Measurements from ENCODE around the gene FBXW8. TPM values are rescaled to one million over a fixed set of nuclear protein-coding genes. Genes with fewer than 3 reads are reported as not detected.
A peak's percentile ranks its signal among the peaks of the same experiment; 100 is the strongest.

Gene FBXW8
- total and polyA plus RNA-seq, 4 donors, result 3.9 to 20.3 (median 12.5) TPM

- no peak for DNase-seq
- Histone ChIP-seq H3K27me3 (ENCODE audit: control insufficient read depth in 3 of 3, insufficient read depth in 3 of 3, low read length in 2 of 3) (no peaks in the 10 kb centered on the region), H3K4me3 (no peak overlapping the region), H3K9me3 (ENCODE audit: control insufficient read depth in 4 of 4, insufficient read depth in 3 of 4, low read length in 3 of 4) (peaks cover 0 to 2% (median 0%) of the 10 kb centered on the region in 4 donors), H3K9ac (ENCODE audit: insufficient read depth in 1 of 2, low read length in 2 of 2) (no peak overlapping the region), H3K36me3 (ENCODE audit: control insufficient read depth in 4 of 4, insufficient read depth in 4 of 4, low read length in 4 of 4) (peaks cover 0 to 8% (median 0%) of the 10 kb centered on the region in 4 donors), H3K27ac (ENCODE audit: low read depth in 1 of 2, low read length in 1 of 2) (peak overlapping the region in 1 of 2 donors; percentile 5), H3K4me1 (ENCODE audit: control insufficient read depth in 5 of 5, insufficient read depth in 5 of 5, low read length in 5 of 5) (peaks cover 0 to 16% (median 4%) of the 10 kb centered on the region in 5 donors)
- TF ChIP-seq CTCF (IDR thresholded peaks at IDR 0.05; ENCODE audit: control extremely low read depth, extremely low read depth), result no peak
- WGBS, 2 donors, result 58 to 67% methylated on average over 5 of the region's 5 CpGs
- peak; percentile 60 for ATAC-seq (ENCODE audit: insufficient read depth, low FRiP score)
These were observed 6.0 kb downstream of the FBXW8 start for GRCh38 chr12:116916714-116917114.

DNA sequence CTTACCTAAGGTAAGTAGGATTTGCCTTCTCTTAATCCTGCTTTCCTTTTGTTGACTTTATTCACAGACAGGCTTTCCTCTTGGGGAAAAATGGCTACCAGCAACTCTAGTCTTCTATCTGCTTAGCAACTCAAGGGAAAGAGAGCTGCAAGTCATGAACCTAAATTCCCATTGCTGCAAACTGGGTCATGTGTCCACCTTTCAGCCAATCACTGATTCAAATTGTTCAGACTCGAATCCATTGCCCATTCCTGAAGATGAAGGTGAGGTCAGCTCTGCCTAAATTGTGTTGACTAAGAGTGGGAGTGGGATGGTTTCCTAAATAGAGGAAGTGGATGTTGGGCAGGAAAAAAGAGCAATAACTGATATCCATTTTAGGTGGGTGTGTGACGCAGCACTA, 7.7 kb downstream of the FBXW8 start:
- no peak overlapping the region for H3K9ac ChIP-seq (ENCODE audit: insufficient read depth in 1 of 2, low read length in 2 of 2)
- no peak overlapping the region for H3K4me3 ChIP-seq
- WGBS, 2 donors, result 84 to 92% methylated on average over 2 of the region's 2 CpGs
- no peaks in the 10 kb centered on the region for H3K27me3 ChIP-seq (ENCODE audit: control insufficient read depth in 3 of 3, insufficient read depth in 3 of 3, low read length in 2 of 3)
- DNase-seq (no peak), ATAC-seq (ENCODE audit: insufficient read depth, low FRiP score) (no peak)
- no peak for TF ChIP-seq CTCF (IDR thresholded peaks at IDR 0.05; ENCODE audit: control extremely low read depth, extremely low read depth)
- peaks cover 0 to 16% (median 4%) of the 10 kb centered on the region in 5 donors for H3K4me1 ChIP-seq (ENCODE audit: control insufficient read depth in 5 of 5, insufficient read depth in 5 of 5, low read length in 5 of 5)
- H3K36me3 ChIP-seq (ENCODE audit: control insufficient read depth in 4 of 4, insufficient read depth in 4 of 4, low read length in 4 of 4), result peaks cover 0 to 6% (median 0%) of the 10 kb centered on the region in 4 donors
- peaks cover 0 to 2% (median 0%) of the 10 kb centered on the region in 4 donors for H3K9me3 ChIP-seq (ENCODE audit: control insufficient read depth in 4 of 4, insufficient read depth in 3 of 4, low read length in 3 of 4)
- no peak overlapping the region for H3K27ac ChIP-seq (ENCODE audit: low read depth in 1 of 2, low read length in 1 of 2)

GRCh38 chr12:116919247-116919661, 8.5 kb downstream of the FBXW8 start:
- H3K9ac ChIP-seq (ENCODE audit: insufficient read depth in 1 of 2, low read length in 2 of 2), result no peak overlapping the region
- no peak for TF ChIP-seq CTCF (IDR thresholded peaks at IDR 0.05; ENCODE audit: control extremely low read depth, extremely low read depth)
- H3K36me3 ChIP-seq (ENCODE audit: control insufficient read depth in 4 of 4, insufficient read depth in 4 of 4, low read length in 4 of 4), result peaks cover 0 to 5% (median 0%) of the 10 kb centered on the region in 4 donors
- peaks cover 0 to 2% (median 0%) of the 10 kb centered on the region in 4 donors for H3K9me3 ChIP-seq (ENCODE audit: control insufficient read depth in 4 of 4, insufficient read depth in 3 of 4, low read length in 3 of 4)
- peaks cover 0 to 16% (median 4%) of the 10 kb centered on the region in 5 donors for H3K4me1 ChIP-seq (ENCODE audit: control insufficient read depth in 5 of 5, insufficient read depth in 5 of 5, low read length in 5 of 5)
- H3K27ac ChIP-seq (ENCODE audit: low read depth in 1 of 2, low read length in 1 of 2), result no peak overlapping the region
- no peak overlapping the region for H3K4me3 ChIP-seq
- DNase-seq, result peak in 1 of 3 donors; percentile 49
- WGBS, 2 donors, result 29 to 50% methylated on average over 4 of the region's 4 CpGs
- no peaks in the 10 kb centered on the region for H3K27me3 ChIP-seq (ENCODE audit: control insufficient read depth in 3 of 3, insufficient read depth in 3 of 3, low read length in 2 of 3)
- ATAC-seq (ENCODE audit: insufficient read depth, low FRiP score), result no peak

Measured in lung (tissue), 12 donors.